IMR-90 (cell line): ENCODE data around the gene DNM2. TPM values are rescaled to one million over a fixed set of nuclear protein-coding genes. Genes with fewer than 3 reads are reported as not detected.
A peak's percentile ranks its signal among the peaks of the same experiment; 100 is the strongest.

Experiments
- ATAC-seq: fragments of 200-7000 bp; cut with Tn5 transposase; 2 replicates; pipeline ENCODE4 v1.9.1; 2020; ENCODE audit warnings: low read depth, mild to moderate bottlenecking, moderate library complexity
- BruUV-seq: library from RNA; stranded (reverse); fragments of 400-500 nt; replicated peaks from 2 replicates; lab custom pipeline; 2021; lab: Mats Ljungman, UMichigan
- CTCF ChIA-PET: fragments of 300-600 bp; formaldehyde crosslinking; extraction: SDS; loops from one replicate; lab custom pipeline; 2021; ENCODE audit warnings: antibody characterized with exemption; lab: Yijun Ruan, JAX
- POLR2A ChIA-PET: fragments of 300-600 bp; sonication (Branson Sonifier 250); formaldehyde crosslinking; loops from one replicate; lab custom pipeline; 2022; ENCODE audit warnings: antibody characterized with exemption; ENCODE audit not compliant: unreplicated experiment; lab: Charles Lee
- DNase-seq: peaks from one replicate; pipeline ENCODE4 v3.0.0; 2013
- H2AFZ ChIP-seq: replicated peaks from 2 replicates; pipeline ENCODE3; 2013; ENCODE audit warnings: low read length, mild to moderate bottlenecking; ENCODE audit not compliant: poor library complexity
- H2AK5ac ChIP-seq: 2 replicates; pipeline ENCODE4 v1.6.1; 2013; ENCODE audit warnings: low read depth, low read length, inconsistent platforms
- H2AK9ac ChIP-seq: replicated peaks from 2 replicates; pipeline ENCODE3; 2013; ENCODE audit warnings: mild to moderate bottlenecking, low read depth, low read length, moderate library complexity; ENCODE audit not compliant: poor library complexity
- H2BK120ac ChIP-seq: 2 replicates; pipeline ENCODE4 v1.6.1; 2013; ENCODE audit warnings: low read depth, low read length, inconsistent platforms
- H2BK15ac ChIP-seq: 3 replicates; pipeline ENCODE4 v1.6.1; 2013; ENCODE audit warnings: low read depth, low read length, inconsistent platforms
- H2BK20ac ChIP-seq: 2 replicates; pipeline ENCODE4 v1.6.1; 2013; ENCODE audit warnings: low read depth, mild to moderate bottlenecking, inconsistent platforms, low read length, moderate library complexity
- H2BK5ac ChIP-seq: 2 replicates; pipeline ENCODE4 v1.6.1; 2013; ENCODE audit warnings: mild to moderate bottlenecking, low read depth, low read length, inconsistent platforms; ENCODE audit not compliant: poor library complexity, severe bottlenecking
- H3K14ac ChIP-seq: replicated peaks from 2 replicates; pipeline ENCODE4 v1.6.1; 2013; ENCODE audit warnings: low read depth, low read length, inconsistent platforms
- H3K18ac ChIP-seq: 2 replicates; pipeline ENCODE4 v1.6.1; 2013; ENCODE audit warnings: low read depth, low read length, control low read depth
- H3K23ac ChIP-seq: 2 replicates; pipeline ENCODE4 v1.6.1; 2013; ENCODE audit warnings: low read depth, low read length, inconsistent platforms
- H3K27ac ChIP-seq: 2 replicates; pipeline ENCODE4 v1.5.1; 2013; ENCODE audit warnings: mild to moderate bottlenecking, control low read depth, low read length; ENCODE audit not compliant: insufficient read depth
- H3K27me3 ChIP-seq: 2 replicates; pipeline ENCODE4 v1.6.1; 2013; ENCODE audit warnings: low read length; ENCODE audit not compliant: control insufficient read depth, insufficient read depth
- H3K36me3 ChIP-seq: 2 replicates; pipeline ENCODE4 v1.6.1; 2013; ENCODE audit warnings: low read length, mixed read lengths; ENCODE audit not compliant: control insufficient read depth, insufficient read depth
- H3K4ac ChIP-seq: 2 replicates; pipeline ENCODE4 v1.6.1; 2013; ENCODE audit warnings: low read depth, low read length, inconsistent platforms
- H3K4me1 ChIP-seq: 2 replicates; pipeline ENCODE4 v1.6.1; 2013; ENCODE audit warnings: low read length, mixed read lengths; ENCODE audit not compliant: control insufficient read depth, insufficient read depth
- H3K4me2 ChIP-seq: 2 replicates; pipeline ENCODE4 v1.6.1; 2013; ENCODE audit warnings: low read depth, mild to moderate bottlenecking, control low read depth, low read length, moderate library complexity
- H3K4me3 ChIP-seq: 2 replicates; pipeline ENCODE4 v1.5.1; 2013; ENCODE audit warnings: low read depth, mild to moderate bottlenecking, control low read depth, low read length, moderate library complexity; ENCODE audit not compliant: insufficient read depth
- H3K56ac ChIP-seq: 2 replicates; pipeline ENCODE4 v1.6.1; 2013; ENCODE audit warnings: low read length, inconsistent platforms; ENCODE audit not compliant: insufficient read depth; ENCODE audit errors: extremely low read depth
- H3K79me1 ChIP-seq, 2 experiments: 2 replicates each; pipeline ENCODE4 v1.6.1; 2013; ENCODE audit warnings: low read length in 2 of 2, inconsistent platforms in 1 of 2, low read depth in 1 of 2
- H3K9ac ChIP-seq: 2 replicates; pipeline ENCODE4 v1.6.1; 2013; ENCODE audit warnings: low read depth, low read length, control low read depth
- H3K9me1 ChIP-seq: 2 replicates; pipeline ENCODE4 v1.6.1; 2013; ENCODE audit warnings: low read length, inconsistent platforms; ENCODE audit not compliant: insufficient read depth
- H3K9me3 ChIP-seq: 2 replicates; pipeline ENCODE4 v1.6.1; 2013; ENCODE audit warnings: low read length; ENCODE audit not compliant: control insufficient read depth, insufficient read depth
- H4K20me1 ChIP-seq: 2 replicates; pipeline ENCODE4 v1.6.1; 2013; ENCODE audit warnings: low read length, inconsistent platforms; ENCODE audit not compliant: insufficient read depth
- H4K5ac ChIP-seq: 2 replicates; pipeline ENCODE4 v1.6.1; 2013; ENCODE audit warnings: mild to moderate bottlenecking, low read depth, low read length, control low read depth
- H4K8ac ChIP-seq, 2 experiments: 2 replicates each; pipeline ENCODE4 v1.6.1; 2013; ENCODE audit warnings: low read depth in 2 of 2, low read length in 2 of 2, control low read depth in 1 of 2, inconsistent platforms in 1 of 2
- H4K91ac ChIP-seq: 2 replicates; pipeline ENCODE4 v1.6.1; 2013; ENCODE audit warnings: low read depth, low read length, inconsistent platforms; ENCODE audit not compliant: insufficient read depth
- CTCF ChIP-seq: conservative IDR thresholded peaks from 2 replicates; pipeline ENCODE4 v1.5.1; 2012; ENCODE audit warnings: mild to moderate bottlenecking, low read depth, low read length, improper control_type of control experiment
- MAZ ChIP-seq: IDR thresholded peaks from 2 replicates; pipeline ENCODE4 v1.6.1; 2012; ENCODE audit warnings: low read depth, mild to moderate bottlenecking, low read length, improper control_type of control experiment, moderate library complexity, borderline replicate concordance
- RAD21 ChIP-seq: IDR thresholded peaks from 2 replicates; pipeline ENCODE4 v1.6.1; 2012; ENCODE audit warnings: low read length, improper control_type of control experiment
- RFX5 ChIP-seq: IDR thresholded peaks from 2 replicates; pipeline ENCODE4 v1.8.0; 2012; ENCODE audit warnings: low read depth, mild to moderate bottlenecking, low read length, moderate library complexity
- SMC3 ChIP-seq: fragments of 150-350 bp; IDR thresholded peaks from 2 replicates; pipeline ENCODE4 v1.6.1; 2016; ENCODE audit warnings: low read depth, mild to moderate bottlenecking, antibody characterized with exemption, low read length, moderate library complexity
- WGBS, 2 experiments: methylation state at CpG; one replicate each; pipeline versions ENCODE4 v1.1.5 to v1.1.7; 2013; ENCODE audit warnings: missing lambda C conversion rate in 2 of 2; ENCODE audit not compliant: insufficient read length in 1 of 2; ENCODE audit errors: extremely low coverage in 2 of 2; 5-methylcytosine and 5-hydroxymethylcytosine counted together
- dilution Hi-C: fragments of 300-500 bp; cut with HindIII; formaldehyde crosslinking; loops from one replicate; pipeline ENCODE4 v1.14.3; 2018; ENCODE audit warnings: low sequenced_read_pairs; ENCODE audit not compliant: unreplicated experiment
- in situ Hi-C: fragments of 300-500 bp; cut with MboI; formaldehyde crosslinking; loops from 3 replicates; pipeline ENCODE4 v1.14.3; 2019; ENCODE audit warnings: low sequenced_read_pairs, inconsistent platforms, mixed read lengths
- intact Hi-C: fragments of 100-400 bp; cut with micrococcal nuclease; formaldehyde crosslinking; loops from 2 replicates; pipeline ENCODE4 v1.10.0; 2022
- polyA plus RNA-seq, 3 experiments: library from polyadenylated mRNA; depleted of rRNA; stranded (reverse); fragments of >200 nt; gene quantifications; 2 replicates each; pipeline ENCODE4 v1.2.3, GENCODE V29; 2012; ENCODE audit warnings: low replicate concordance in 1 of 3
- total RNA-seq: library from RNA; depleted of rRNA; stranded (reverse); fragments of >200 nt; gene quantifications from 2 replicates; pipeline ENCODE4 v1.2.3, GENCODE V29; 2012

The DNM2 gene
- total and polyA plus RNA-seq, 2 of the 4 experiments (the other 2 are of a cell fraction) = 55.6 to 74.2 TPM

- H4K5ac ChIP-seq = no peak overlapping the region
- no peak overlapping the region for H3K9ac ChIP-seq
- intact Hi-C loops = no loop called here
- H3K56ac ChIP-seq = no peak overlapping the region
- no peak overlapping the region for H2AK5ac ChIP-seq
- no peaks in the 10 kb centered on the region for H3K36me3 ChIP-seq
- no peak for DNase-seq
- H3K79me1 ChIP-seq = no peaks in the 10 kb centered on the region
- no peak overlapping the region for H3K23ac ChIP-seq
- TF ChIP-seq MAZ = peak; percentile 57; the same call in 1 of the 2 replicates
- TF ChIP-seq CTCF = peak; percentile 69
- TF ChIP-seq RFX5 = no peak
- TF ChIP-seq RAD21 = peak; percentile 46
- peak; percentile 47 for TF ChIP-seq SMC3
- POLR2A ChIA-PET = no interaction called here
- H3K14ac ChIP-seq = no peak overlapping the region
- dilution Hi-C loops = no loop called here
- H2BK120ac ChIP-seq = no peak overlapping the region
- BruUV-seq = no TSS peak
- peak overlapping the region; percentile 4 for H2AFZ ChIP-seq
- no peak overlapping the region for H3K27ac ChIP-seq
- no peak overlapping the region for H3K4ac ChIP-seq
- peaks cover 6% of the 10 kb centered on the region; the same call in 1 of the 2 replicates for H3K9me1 ChIP-seq
- no peaks in the 10 kb centered on the region; the same call in 1 of the 2 replicates for H3K4me1 ChIP-seq
- in situ Hi-C loops = no loop called here
- H4K20me1 ChIP-seq = no peaks in the 10 kb centered on the region
- H2AK9ac ChIP-seq = no peak overlapping the region
- H4K91ac ChIP-seq = no peak overlapping the region
- no peak overlapping the region for H3K4me2 ChIP-seq
- H2BK15ac ChIP-seq = no peak overlapping the region
- ATAC-seq = 0 out of 2 replicates have a peak, but pooled peaks have one; percentile 37
- H4K8ac ChIP-seq = no peak overlapping the region; a peak in 1 of 4 replicates
- H3K27me3 ChIP-seq = no peaks in the 10 kb centered on the region
- no peak overlapping the region for H2BK20ac ChIP-seq
- H3K4me3 ChIP-seq = no peak overlapping the region
- CTCF ChIA-PET = interaction anchor here (0.6 to 1.9 kb wide), 4 partner anchors 22 to 141 kb away, joined by 3 to 9 read pairs (median 5); partner anchors contain the start of genes DNM2 and TMED1
- no peak overlapping the region for H3K18ac ChIP-seq
- H2BK5ac ChIP-seq = no peak overlapping the region
- no peaks in the 10 kb centered on the region for H3K9me3 ChIP-seq
- 20% methylated on average over 1 of the region's 4 CpGs; no CpG with 5 or more reads in 1 of the 2 experiments for WGBS, 2 experiments
Measured at GRCh38 chr19:10858204-10858828, 140.4 kb downstream of the DNM2 start.
